ENCODE results near the gene FRYL. TPM values are rescaled to one million over a fixed set of nuclear protein-coding genes. Genes with fewer than 3 reads are reported as not detected.
A peak's percentile ranks its signal among the peaks of the same experiment; 100 is the strongest.

The FRYL gene
- total RNA-seq, 1 experiment from 2014 or later: 47.7 TPM

GRCh38 chr4:48780865-48781214, 761 bp upstream of the FRYL start (continued):
- no peak for TF ChIP-seq CTCF (IDR thresholded peaks at IDR 0.05 in 2 of 3, conservative IDR thresholded peaks at IDR 0.05 in 1 of 3; ENCODE audit: borderline replicate concordance in 1 of 3, insufficient read depth in 1 of 3, low read depth in 2 of 3, low read length in 2 of 3)
- no peak for TF ChIP-seq ATF3 (IDR thresholded peaks at IDR 0.05)
- no peak for TF ChIP-seq YY1 (IDR thresholded peaks at IDR 0.05; ENCODE audit: extremely low read depth, insufficient replicate concordance, low read depth, low read length)
- TF ChIP-seq FOSL1 (IDR thresholded peaks at IDR 0.05; ENCODE audit: low read depth): 0 out of 2 replicates have a peak, but pooled peaks have one; percentile 13
- 0 out of 2 replicates have a peak, but pooled peaks have one; percentile 15 for TF ChIP-seq EGR1 (IDR thresholded peaks at IDR 0.05; ENCODE audit: low read depth)
- TF ChIP-seq JUND (IDR thresholded peaks at IDR 0.05): peak; percentile 19; the same call in 1 of the 2 replicates
- TF ChIP-seq SP1 (IDR thresholded peaks at IDR 0.05; ENCODE audit: low read depth): no peak
- peak; percentile 30; the same call in 1 of the 2 replicates for TF ChIP-seq SIN3A (IDR thresholded peaks at IDR 0.05; ENCODE audit: low read depth)
- TF ChIP-seq TCF7L2 (IDR thresholded peaks at IDR 0.05; ENCODE audit: borderline replicate concordance, extremely low read depth, insufficient read depth, insufficient read length): no peak

- ATAC-seq: peak; percentile 26
- POLR2A ChIA-PET: interaction anchor here (1.2 to 1.4 kb wide), 2 partner anchors 17 to 52 kb away, joined by 3 read pairs; partner anchors contain the start of gene OCIAD1
- Histone ChIP-seq H3K9me2 (ENCODE audit: insufficient read depth) (no peaks in the 10 kb centered on the region), H2AFZ (ENCODE audit: low read depth, low read length, poor library complexity, severe bottlenecking) (no peak overlapping the region), H3K4me1 (ENCODE audit: control insufficient read depth in 1 of 2, insufficient read depth in 2 of 2, low read length in 2 of 2) (peaks cover 8 to 27% of the 10 kb centered on the region in 2 experiments), H3K9me3 (ENCODE audit: control insufficient read depth in 1 of 2, insufficient read depth in 1 of 2, low read depth in 1 of 2, low read length in 2 of 2) (no peaks in the 10 kb centered on the region), H3K27ac (ENCODE audit: low read depth, low read length) (peak overlapping the region; percentile 86), H3K4me3 (replicated peaks in 1 of 2; ENCODE audit: low read depth in 1 of 2, low read length in 2 of 2) (peak overlapping the region; percentile 68 to 71), H4K20me1 (ENCODE audit: insufficient read depth) (no peaks in the 10 kb centered on the region; the same call in 1 of the 2 replicates), H3K27me3 (ENCODE audit: insufficient read depth, low read length) (no peaks in the 10 kb centered on the region), H3K36me3 (ENCODE audit: control insufficient read depth in 1 of 2, insufficient read depth in 2 of 2, low read length in 2 of 2) (no peaks in the 10 kb centered on the region), H3K4me2 (ENCODE audit: low read length) (peak overlapping the region; percentile 85), H3K79me2 (ENCODE audit: insufficient read depth, low read length) (peaks cover 50% of the 10 kb centered on the region), H3K9ac (ENCODE audit: low read length) (peak overlapping the region; percentile 76)
- intact Hi-C loops (cut with micrococcal nuclease): no loop called here
- RAD21 ChIA-PET (ENCODE audit: low non-redundant PET in 1 of 2, low total read pairs in 2 of 2, uncharacterized antibody in 2 of 2, unreplicated experiment in 2 of 2): interaction anchor here in 1 of 2 experiments (0.6 kb wide), 1 partner anchor 166 kb away, joined by 3 read pairs; no protein-coding TSS in a partner anchor
- CTCF ChIA-PET: interaction anchor here (1.0 kb wide), 1 partner anchor 11 kb away, joined by 3 read pairs; no protein-coding TSS in a partner anchor
- BruUV-seq (replicated peaks): no TSS peak
- DNase-seq (ENCODE audit: low read depth, low spot score): no peak
- TF ChIP-seq EZH2 (IDR thresholded peaks at IDR 0.05) (no peak), SIN3A (IDR thresholded peaks at IDR 0.05; ENCODE audit: low read depth) (peak; percentile 49; the same call in 1 of the 2 replicates), MAX (IDR thresholded peaks at IDR 0.05) (0 out of 2 replicates have a peak, but pooled peaks have one; percentile 10), CEBPB (IDR thresholded peaks at IDR 0.05; ENCODE audit: low read depth) (no peak), JUND (IDR thresholded peaks at IDR 0.05) (no peak), CBX3 (IDR thresholded peaks at IDR 0.05; ENCODE audit: low read depth) (no peak), POLR2A (IDR thresholded peaks at IDR 0.05; ENCODE audit: borderline replicate concordance, extremely low read depth, insufficient read depth, insufficient read length) (no peak), SP1 (IDR thresholded peaks at IDR 0.05; ENCODE audit: low read depth) (no peak), SRF (IDR thresholded peaks at IDR 0.05; ENCODE audit: low read depth) (no peak), RAD21 (IDR thresholded peaks at IDR 0.05; ENCODE audit: low read depth) (no peak), ZNF274 (IDR thresholded peaks at IDR 0.05; ENCODE audit: low read depth, low read length) (no peak), REST (IDR thresholded peaks at IDR 0.05; ENCODE audit: low read depth) (no peak), ZFX (IDR thresholded peaks at IDR 0.05) (peak; percentile 70)
Observed at GRCh38 chr4:48779095-48779997, 733 bp downstream of the FRYL start.

Measured in HCT116 (cell line).